ENCODE data around the gene EED.

The EED gene

GRCh38 chr11:86205421-86206336 lies 38.9 kb upstream of the EED start:
- H3K27me3 ChIP-seq (ENCODE audit: control insufficient read depth in 1 of 2, insufficient read depth in 2 of 2, low read length in 2 of 2), result no peaks in the 10 kb centered on the region
- H3K4me1 ChIP-seq (ENCODE audit: control insufficient read depth, insufficient read depth, low read length), result no peaks in the 10 kb centered on the region
- no peak overlapping the region for H3K27ac ChIP-seq (ENCODE audit: low read length)
- no peaks in the 10 kb centered on the region for H3K36me3 ChIP-seq (ENCODE audit: control insufficient read depth in 2 of 2, insufficient read depth in 2 of 2, low read length in 2 of 2)
- H3K9ac ChIP-seq (ENCODE audit: low read length in 2 of 2), result no peak overlapping the region
- no peaks in the 10 kb centered on the region for H3K9me3 ChIP-seq (ENCODE audit: control insufficient read depth in 2 of 2, low read length in 2 of 2)
- no peak overlapping the region for H3K4me3 ChIP-seq (ENCODE audit: low read length in 2 of 2)

- H3K9me3 ChIP-seq (ENCODE audit: control insufficient read depth in 2 of 2, low read length in 2 of 2), result no peaks in the 10 kb centered on the region
- no peak overlapping the region for H3K27ac ChIP-seq (ENCODE audit: low read length)
- no peaks in the 10 kb centered on the region for H3K36me3 ChIP-seq (ENCODE audit: control insufficient read depth in 2 of 2, insufficient read depth in 2 of 2, low read length in 2 of 2)
- no peaks in the 10 kb centered on the region for H3K4me1 ChIP-seq (ENCODE audit: control insufficient read depth, insufficient read depth, low read length)
- no peak overlapping the region for H3K9ac ChIP-seq (ENCODE audit: low read length in 2 of 2)
- H3K27me3 ChIP-seq (ENCODE audit: control insufficient read depth in 1 of 2, insufficient read depth in 2 of 2, low read length in 2 of 2), result no peaks in the 10 kb centered on the region
- H3K4me3 ChIP-seq (ENCODE audit: low read length in 2 of 2), result no peak overlapping the region
Measured at GRCh38 chr11:86206337-86206695, 38.2 kb upstream of the EED start.

- Histone ChIP-seq H3K4me3 (ENCODE audit: low read length in 2 of 2) (no peak overlapping the region), H3K27me3 (ENCODE audit: control insufficient read depth in 1 of 2, insufficient read depth in 2 of 2, low read length in 2 of 2) (no peaks in the 10 kb centered on the region), H3K4me1 (ENCODE audit: control insufficient read depth, insufficient read depth, low read length) (no peaks in the 10 kb centered on the region), H3K27ac (ENCODE audit: low read length) (no peak overlapping the region), H3K9me3 (ENCODE audit: control insufficient read depth in 2 of 2, low read length in 2 of 2) (no peaks in the 10 kb centered on the region), H3K36me3 (ENCODE audit: control insufficient read depth in 2 of 2, insufficient read depth in 2 of 2, low read length in 2 of 2) (no peaks in the 10 kb centered on the region), H3K9ac (ENCODE audit: low read length in 2 of 2) (no peak overlapping the region)
Measured at GRCh38 chr11:86207413-86207812, 37.1 kb upstream of the EED start.

- H3K9me3 ChIP-seq (ENCODE audit: control insufficient read depth in 2 of 2, low read length in 2 of 2), result no peaks in the 10 kb centered on the region
- H3K36me3 ChIP-seq (ENCODE audit: control insufficient read depth in 2 of 2, insufficient read depth in 2 of 2, low read length in 2 of 2), result no peaks in the 10 kb centered on the region
- H3K27ac ChIP-seq (ENCODE audit: low read length), result no peak overlapping the region
- H3K9ac ChIP-seq (ENCODE audit: low read length in 2 of 2), result no peak overlapping the region
- no peaks in the 10 kb centered on the region for H3K4me1 ChIP-seq (ENCODE audit: control insufficient read depth, insufficient read depth, low read length)
- no peak overlapping the region for H3K4me3 ChIP-seq (ENCODE audit: low read length in 2 of 2)
- H3K27me3 ChIP-seq (ENCODE audit: control insufficient read depth in 1 of 2, insufficient read depth in 2 of 2, low read length in 2 of 2), result no peaks in the 10 kb centered on the region
Measured at GRCh38 chr11:86208572-86208971, 36.0 kb upstream of the EED start.

GRCh38 chr11:86209806-86210657 lies 34.5 kb upstream of the EED start:
- no peak overlapping the region for H3K4me3 ChIP-seq (ENCODE audit: low read length in 2 of 2)

GRCh38 chr11:86210898-86211297 lies 33.7 kb upstream of the EED start:
- Histone ChIP-seq H3K9ac (ENCODE audit: low read length in 2 of 2) (no peak overlapping the region), H3K36me3 (ENCODE audit: control insufficient read depth in 2 of 2, insufficient read depth in 2 of 2, low read length in 2 of 2) (no peaks in the 10 kb centered on the region), H3K4me3 (ENCODE audit: low read length in 2 of 2) (no peak overlapping the region), H3K4me1 (ENCODE audit: control insufficient read depth, insufficient read depth, low read length) (no peaks in the 10 kb centered on the region), H3K27me3 (ENCODE audit: control insufficient read depth in 1 of 2, insufficient read depth in 2 of 2, low read length in 2 of 2) (no peaks in the 10 kb centered on the region), H3K27ac (ENCODE audit: low read length) (no peak overlapping the region), H3K9me3 (ENCODE audit: control insufficient read depth in 2 of 2, low read length in 2 of 2) (no peaks in the 10 kb centered on the region)

More at GRCh38 chr11:86209806-86210657, 34.5 kb upstream of the EED start:
- no peak overlapping the region for H3K27ac ChIP-seq (ENCODE audit: low read length)
- no peaks in the 10 kb centered on the region for H3K27me3 ChIP-seq (ENCODE audit: control insufficient read depth in 1 of 2, insufficient read depth in 2 of 2, low read length in 2 of 2)
- H3K9me3 ChIP-seq (ENCODE audit: control insufficient read depth in 2 of 2, low read length in 2 of 2), result no peaks in the 10 kb centered on the region
- no peak overlapping the region for H3K9ac ChIP-seq (ENCODE audit: low read length in 2 of 2)
- no peaks in the 10 kb centered on the region for H3K4me1 ChIP-seq (ENCODE audit: control insufficient read depth, insufficient read depth, low read length)
- no peaks in the 10 kb centered on the region for H3K36me3 ChIP-seq (ENCODE audit: control insufficient read depth in 2 of 2, insufficient read depth in 2 of 2, low read length in 2 of 2)

GRCh38 chr11:86211619-86212018 lies 32.9 kb upstream of the EED start:
- Histone ChIP-seq H3K36me3 (ENCODE audit: control insufficient read depth in 2 of 2, insufficient read depth in 2 of 2, low read length in 2 of 2) (no peaks in the 10 kb centered on the region), H3K27me3 (ENCODE audit: control insufficient read depth in 1 of 2, insufficient read depth in 2 of 2, low read length in 2 of 2) (no peaks in the 10 kb centered on the region), H3K27ac (ENCODE audit: low read length) (no peak overlapping the region), H3K4me1 (ENCODE audit: control insufficient read depth, insufficient read depth, low read length) (no peaks in the 10 kb centered on the region), H3K4me3 (ENCODE audit: low read length in 2 of 2) (no peak overlapping the region), H3K9ac (ENCODE audit: low read length in 2 of 2) (no peak overlapping the region), H3K9me3 (ENCODE audit: control insufficient read depth in 2 of 2, low read length in 2 of 2) (no peaks in the 10 kb centered on the region)

- no peaks in the 10 kb centered on the region for H3K27me3 ChIP-seq (ENCODE audit: control insufficient read depth in 1 of 2, insufficient read depth in 2 of 2, low read length in 2 of 2)
- H3K9ac ChIP-seq (ENCODE audit: low read length in 2 of 2), result no peak overlapping the region
- no peak overlapping the region for H3K4me3 ChIP-seq (ENCODE audit: low read length in 2 of 2)
- no peaks in the 10 kb centered on the region for H3K4me1 ChIP-seq (ENCODE audit: control insufficient read depth, insufficient read depth, low read length)
- no peaks in the 10 kb centered on the region for H3K9me3 ChIP-seq (ENCODE audit: control insufficient read depth in 2 of 2, low read length in 2 of 2)
- no peak overlapping the region for H3K27ac ChIP-seq (ENCODE audit: low read length)
- no peaks in the 10 kb centered on the region for H3K36me3 ChIP-seq (ENCODE audit: control insufficient read depth in 2 of 2, insufficient read depth in 2 of 2, low read length in 2 of 2)
Measured at GRCh38 chr11:86212019-86212611, 32.4 kb upstream of the EED start.

GRCh38 chr11:86214710-86215109 lies 29.8 kb upstream of the EED start:
- no peaks in the 10 kb centered on the region for H3K9me3 ChIP-seq (ENCODE audit: control insufficient read depth in 2 of 2, low read length in 2 of 2)
- H3K4me3 ChIP-seq (ENCODE audit: low read length in 2 of 2), result no peak overlapping the region
- H3K27ac ChIP-seq (ENCODE audit: low read length), result no peak overlapping the region
- H3K9ac ChIP-seq (ENCODE audit: low read length in 2 of 2), result no peak overlapping the region
- H3K36me3 ChIP-seq (ENCODE audit: control insufficient read depth in 2 of 2, insufficient read depth in 2 of 2, low read length in 2 of 2), result no peaks in the 10 kb centered on the region
- H3K27me3 ChIP-seq (ENCODE audit: control insufficient read depth in 1 of 2, insufficient read depth in 2 of 2, low read length in 2 of 2), result no peaks in the 10 kb centered on the region
- no peaks in the 10 kb centered on the region for H3K4me1 ChIP-seq (ENCODE audit: control insufficient read depth, insufficient read depth, low read length)

GRCh38 chr11:86218125-86219084 lies 26.1 kb upstream of the EED start:
- Histone ChIP-seq H3K4me1 (ENCODE audit: control insufficient read depth, insufficient read depth, low read length) (no peaks in the 10 kb centered on the region), H3K9me3 (ENCODE audit: control insufficient read depth in 2 of 2, low read length in 2 of 2) (no peaks in the 10 kb centered on the region), H3K4me3 (ENCODE audit: low read length in 2 of 2) (peak overlapping the region; percentile 39 to 68), H3K36me3 (ENCODE audit: control insufficient read depth in 2 of 2, insufficient read depth in 2 of 2, low read length in 2 of 2) (no peaks in the 10 kb centered on the region), H3K27me3 (ENCODE audit: control insufficient read depth in 1 of 2, insufficient read depth in 2 of 2, low read length in 2 of 2) (no peaks in the 10 kb centered on the region), H3K9ac (ENCODE audit: low read length in 2 of 2) (peak overlapping the region in 1 of 2 donors; percentile 42), H3K27ac (ENCODE audit: low read length) (no peak overlapping the region)
